GM12874 (cell line): ENCODE results near the gene TMEM147.

Experiments used
- TF ChIP-seq, protein P1 (sequence below): IDR thresholded peaks from 2 replicates; pipeline ENCODE4 v1.5.1; 2011; ENCODE audit warnings: low read depth, mild to moderate bottlenecking, control low read depth, low read length, moderate library complexity; ENCODE audit not compliant: insufficient read depth

The TMEM147 gene

GRCh38 chr19:35545001-35545854 lies at the start of gene TMEM147:
TMEM147 (plus strand) TSS chr19:35545626; CDS start chr19:35545740, 114 bp downstream.
- TF ChIP-seq, protein P1, sequence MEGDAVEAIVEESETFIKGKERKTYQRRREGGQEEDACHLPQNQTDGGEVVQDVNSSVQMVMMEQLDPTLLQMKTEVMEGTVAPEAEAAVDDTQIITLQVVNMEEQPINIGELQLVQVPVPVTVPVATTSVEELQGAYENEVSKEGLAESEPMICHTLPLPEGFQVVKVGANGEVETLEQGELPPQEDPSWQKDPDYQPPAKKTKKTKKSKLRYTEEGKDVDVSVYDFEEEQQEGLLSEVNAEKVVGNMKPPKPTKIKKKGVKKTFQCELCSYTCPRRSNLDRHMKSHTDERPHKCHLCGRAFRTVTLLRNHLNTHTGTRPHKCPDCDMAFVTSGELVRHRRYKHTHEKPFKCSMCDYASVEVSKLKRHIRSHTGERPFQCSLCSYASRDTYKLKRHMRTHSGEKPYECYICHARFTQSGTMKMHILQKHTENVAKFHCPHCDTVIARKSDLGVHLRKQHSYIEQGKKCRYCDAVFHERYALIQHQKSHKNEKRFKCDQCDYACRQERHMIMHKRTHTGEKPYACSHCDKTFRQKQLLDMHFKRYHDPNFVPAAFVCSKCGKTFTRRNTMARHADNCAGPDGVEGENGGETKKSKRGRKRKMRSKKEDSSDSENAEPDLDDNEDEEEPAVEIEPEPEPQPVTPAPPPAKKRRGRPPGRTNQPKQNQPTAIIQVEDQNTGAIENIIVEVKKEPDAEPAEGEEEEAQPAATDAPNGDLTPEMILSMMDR, result no peak

- TF ChIP-seq, protein P1, result no peak
Measured at GRCh38 chr19:35497406-35497805, 48.0 kb upstream of the TMEM147 start.

- TF ChIP-seq, protein P1, result no peak
Measured at GRCh38 chr19:35498220-35498619, 47.2 kb upstream of the TMEM147 start.

GRCh38 chr19:35498984-35499527 lies 46.4 kb upstream of the TMEM147 start:
- TF ChIP-seq, protein P1, result no peak

GRCh38 chr19:35500611-35501010 lies 44.8 kb upstream of the TMEM147 start:
- TF ChIP-seq, protein P1, result no peak

DNA sequence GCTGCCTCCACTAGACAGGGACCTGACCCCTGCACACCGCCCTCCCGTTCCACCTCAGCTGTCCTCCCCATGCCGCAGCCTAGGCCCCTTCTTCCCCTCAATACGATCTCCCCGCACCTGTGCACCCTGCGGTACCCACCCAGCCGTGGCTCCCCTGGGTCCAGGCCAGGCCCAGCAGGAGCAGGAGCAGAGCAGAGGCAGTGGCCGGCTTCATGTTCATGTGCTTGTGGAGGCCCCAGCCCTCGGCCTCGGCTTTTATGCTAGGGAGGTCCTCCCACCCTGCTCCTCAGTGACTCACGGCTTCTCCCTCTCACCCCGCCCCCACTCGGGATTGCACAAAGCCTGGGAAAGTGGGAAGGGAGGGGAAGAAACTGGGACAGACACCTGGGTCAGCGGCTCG lies 43.7 kb upstream of the TMEM147 start:
- TF ChIP-seq, protein P1, result no peak

GRCh38 chr19:35502751-35503150 lies 42.7 kb upstream of the TMEM147 start:
- TF ChIP-seq, protein P1, result no peak
